Natural killer cell (primary cell): ENCODE data around the gene PLXNA4. TPM values are rescaled to one million over a fixed set of nuclear protein-coding genes. Genes with fewer than 3 reads are reported as not detected.

Experiments used
- ATAC-seq, 3 donors: fragments of 150-1000 bp in 2 of 3; fragments of 200-7000 bp in 1 of 3; cut with Tn5 transposase; 1 replicate in 1 of 3; 2 replicates in 2 of 3; pipeline ENCODE4 v1.10.0; 2021; ENCODE audit warnings: mild to moderate bottlenecking in 2 of 3, moderate library complexity in 2 of 3
- DNase-seq, 2 donors: peaks; one replicate each; pipeline versions ENCODE4 v3.0.0 to v3.0.0-alpha.2; 2013 to 2021; ENCODE audit warnings: mixed read lengths in 1 of 2
- H3K27ac ChIP-seq: one replicate; pipeline ENCODE4 v1.5.1; 2013; ENCODE audit warnings: mild to moderate bottlenecking, low read length
- H3K27me3 ChIP-seq: one replicate; pipeline ENCODE4 v1.6.1; 2013; ENCODE audit warnings: low read length; ENCODE audit not compliant: control insufficient read depth, insufficient read depth
- H3K36me3 ChIP-seq: one replicate; pipeline ENCODE4 v1.6.1; 2013; ENCODE audit warnings: low read length; ENCODE audit not compliant: control insufficient read depth, insufficient read depth
- H3K4me1 ChIP-seq: one replicate; pipeline ENCODE4 v1.6.1; 2013; ENCODE audit warnings: low read length; ENCODE audit not compliant: control insufficient read depth, insufficient read depth
- H3K4me3 ChIP-seq: one replicate; pipeline ENCODE4 v1.5.1; 2013; ENCODE audit warnings: low read length
- H3K9me3 ChIP-seq: one replicate; pipeline ENCODE4 v1.6.1; 2013; ENCODE audit warnings: low read length; ENCODE audit not compliant: control insufficient read depth, insufficient read depth
- H3K27ac Mint-ChIP-seq, 2 donors: one replicate each; pipeline ENCODE4 v1.8.0; 2022; ENCODE audit warnings: mild to moderate bottlenecking in 2 of 2, mixed read lengths in 2 of 2, moderate library complexity in 1 of 2
- H3K27me3 Mint-ChIP-seq, 2 donors: one replicate each; pipeline ENCODE4 v1.8.0; 2022; ENCODE audit warnings: low read depth in 2 of 2, mixed read lengths in 2 of 2
- H3K36me3 Mint-ChIP-seq: one replicate; pipeline ENCODE4 v1.8.0; 2022; ENCODE audit warnings: mixed read lengths
- H3K4me1 Mint-ChIP-seq, 2 donors: one replicate each; pipeline ENCODE4 v1.8.0; 2022; ENCODE audit warnings: mixed read lengths in 2 of 2
- H3K4me3 Mint-ChIP-seq: one replicate; pipeline ENCODE4 v1.8.0; 2022; ENCODE audit warnings: mild to moderate bottlenecking, moderate library complexity, mixed read lengths
- H3K9me3 Mint-ChIP-seq, 2 donors: one replicate each; pipeline ENCODE4 v1.8.0; 2022; ENCODE audit warnings: mixed read lengths in 2 of 2
- WGBS: methylation state at CpG from one replicate; pipeline ENCODE4 v1.1.7; 2013; ENCODE audit warnings: missing lambda C conversion rate; ENCODE audit not compliant: insufficient coverage; 5-methylcytosine and 5-hydroxymethylcytosine counted together
- intact Hi-C: fragments of 100-400 bp; cut with micrococcal nuclease; formaldehyde crosslinking; loops from one replicate; pipeline ENCODE4 v1.14.2; 2022
- total RNA-seq, 4 donors: library from RNA; stranded (reverse); fragments of 120-200 nt in 1 of 4; gene quantifications; one replicate each; pipeline versions ENCODE4 v1.2.3 to v1.2.4, GENCODE V29; 2013 to 2022
- TF ChIP-seq, protein P1 (sequence below): fragments of 200-600 bp; IDR thresholded peaks from one replicate; pipeline ENCODE4 v1.8.0; 2022; ENCODE audit warnings: antibody characterized with exemption

Gene PLXNA4
- total RNA-seq, 3 donors from 2014 or later (not counting 1 experiment from before 2014, with no cell fraction given) = 5.1 to 15.3 (median 10.9) TPM

GRCh38 chr7:132458729-132459128 is 117.5 kb downstream of the PLXNA4 start:
- TF ChIP-seq, protein P1, sequence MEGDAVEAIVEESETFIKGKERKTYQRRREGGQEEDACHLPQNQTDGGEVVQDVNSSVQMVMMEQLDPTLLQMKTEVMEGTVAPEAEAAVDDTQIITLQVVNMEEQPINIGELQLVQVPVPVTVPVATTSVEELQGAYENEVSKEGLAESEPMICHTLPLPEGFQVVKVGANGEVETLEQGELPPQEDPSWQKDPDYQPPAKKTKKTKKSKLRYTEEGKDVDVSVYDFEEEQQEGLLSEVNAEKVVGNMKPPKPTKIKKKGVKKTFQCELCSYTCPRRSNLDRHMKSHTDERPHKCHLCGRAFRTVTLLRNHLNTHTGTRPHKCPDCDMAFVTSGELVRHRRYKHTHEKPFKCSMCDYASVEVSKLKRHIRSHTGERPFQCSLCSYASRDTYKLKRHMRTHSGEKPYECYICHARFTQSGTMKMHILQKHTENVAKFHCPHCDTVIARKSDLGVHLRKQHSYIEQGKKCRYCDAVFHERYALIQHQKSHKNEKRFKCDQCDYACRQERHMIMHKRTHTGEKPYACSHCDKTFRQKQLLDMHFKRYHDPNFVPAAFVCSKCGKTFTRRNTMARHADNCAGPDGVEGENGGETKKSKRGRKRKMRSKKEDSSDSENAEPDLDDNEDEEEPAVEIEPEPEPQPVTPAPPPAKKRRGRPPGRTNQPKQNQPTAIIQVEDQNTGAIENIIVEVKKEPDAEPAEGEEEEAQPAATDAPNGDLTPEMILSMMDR = no peak
- no peaks in the 10 kb centered on the region for H3K9me3 Mint-ChIP-seq
- no peaks in the 10 kb centered on the region for H3K36me3 Mint-ChIP-seq
- H3K9me3 ChIP-seq = no peaks in the 10 kb centered on the region
- peaks cover 64 to 65% of the 10 kb centered on the region in 2 donors for H3K4me1 Mint-ChIP-seq
- ATAC-seq (no peak), DNase-seq (no peak)
- peaks cover 37% of the 10 kb centered on the region for H3K4me1 ChIP-seq
- no peaks in the 10 kb centered on the region for H3K36me3 ChIP-seq
- intact Hi-C loops = no loop called here
- no peaks in the 10 kb centered on the region for H3K27me3 ChIP-seq
- H3K4me3 ChIP-seq = no peak overlapping the region
- no peak overlapping the region for H3K27ac Mint-ChIP-seq
- no peak overlapping the region for H3K4me3 Mint-ChIP-seq
- H3K27me3 Mint-ChIP-seq = peaks cover 0 to 14% of the 10 kb centered on the region in 2 donors
- H3K27ac ChIP-seq = no peak overlapping the region
- 93% methylated on average over 9 of the region's 10 CpGs for WGBS

DNA sequence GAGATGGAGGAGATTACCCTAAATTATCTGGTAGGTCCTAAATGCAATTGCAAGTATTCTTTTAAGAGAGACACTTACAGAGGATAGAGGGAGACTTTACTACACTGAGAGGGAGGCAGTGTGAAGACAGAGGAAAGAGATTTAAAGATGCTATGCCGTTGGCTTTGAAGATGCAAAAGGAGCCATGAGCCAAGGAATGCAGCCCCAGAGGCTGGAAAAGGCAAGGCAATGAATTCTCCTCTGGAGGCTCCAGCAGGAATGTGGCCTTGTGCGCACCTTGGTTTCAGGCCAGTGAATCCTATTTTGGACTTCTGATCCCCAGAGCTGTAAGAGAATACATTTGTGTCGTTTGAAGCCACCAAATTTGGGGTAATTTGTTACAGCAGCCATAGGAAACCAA is 118.6 kb downstream of the PLXNA4 start:
- no peak for ATAC-seq
- no peaks in the 10 kb centered on the region for H3K36me3 Mint-ChIP-seq
- WGBS = 91% methylated on average over 3 of the region's 3 CpGs
- H3K27ac ChIP-seq = no peak overlapping the region
- peak overlapping the region in 1 of 2 donors; percentile 13 for H3K27ac Mint-ChIP-seq
- no peak overlapping the region for H3K4me3 Mint-ChIP-seq
- no peaks in the 10 kb centered on the region for H3K36me3 ChIP-seq
- H3K9me3 Mint-ChIP-seq = no peaks in the 10 kb centered on the region
- no peak for DNase-seq
- H3K4me3 ChIP-seq = no peak overlapping the region
- H3K27me3 Mint-ChIP-seq = peaks cover 0 to 11% of the 10 kb centered on the region in 2 donors
- TF ChIP-seq, protein P1 = no peak
- no peaks in the 10 kb centered on the region for H3K27me3 ChIP-seq
- H3K4me1 ChIP-seq = peaks cover 48% of the 10 kb centered on the region
- intact Hi-C loops = no loop called here
- no peaks in the 10 kb centered on the region for H3K9me3 ChIP-seq
- H3K4me1 Mint-ChIP-seq = peaks cover 70 to 74% of the 10 kb centered on the region in 2 donors

- 88% methylated on average over 7 of the region's 7 CpGs for WGBS
- no peak overlapping the region for H3K4me3 Mint-ChIP-seq
- no peak overlapping the region for H3K27ac Mint-ChIP-seq
- DNase-seq (no peak), ATAC-seq (no peak)
- Histone ChIP-seq H3K9me3 (no peaks in the 10 kb centered on the region), H3K36me3 (no peaks in the 10 kb centered on the region), H3K4me1 (peaks cover 60% of the 10 kb centered on the region), H3K27ac (no peak overlapping the region), H3K27me3 (no peaks in the 10 kb centered on the region), H3K4me3 (no peak overlapping the region)
- peaks cover 74 to 75% of the 10 kb centered on the region in 2 donors for H3K4me1 Mint-ChIP-seq
- peaks cover 0 to 14% of the 10 kb centered on the region in 2 donors for H3K27me3 Mint-ChIP-seq
- TF ChIP-seq, protein P1 = no peak
- no peaks in the 10 kb centered on the region for H3K36me3 Mint-ChIP-seq
- intact Hi-C loops = no loop called here
- H3K9me3 Mint-ChIP-seq = no peaks in the 10 kb centered on the region
These were observed 119.9 kb downstream of the PLXNA4 start for GRCh38 chr7:132456418-132456817.

- Mint-ChIP-seq H3K4me3 (peak overlapping the region; percentile 71), H3K27me3 (peaks cover 0 to 10% of the 10 kb centered on the region in 2 donors), H3K4me1 (peaks cover 74 to 75% of the 10 kb centered on the region in 2 donors), H3K27ac (peak overlapping the region; percentile 94 to 96), H3K9me3 (no peaks in the 10 kb centered on the region), H3K36me3 (no peaks in the 10 kb centered on the region)
- no peaks in the 10 kb centered on the region for H3K27me3 ChIP-seq
- ATAC-seq (peak; percentile 47 to 65 (median 58)), DNase-seq (peak; percentile 25 to 67)
- H3K36me3 ChIP-seq = no peaks in the 10 kb centered on the region
- intact Hi-C loops = no loop called here
- peak overlapping the region; percentile 50 for H3K27ac ChIP-seq
- TF ChIP-seq, protein P1 = no peak
- no peaks in the 10 kb centered on the region for H3K9me3 ChIP-seq
- WGBS = 16% methylated on average over 7 of the region's 9 CpGs
- H3K4me1 ChIP-seq = peaks cover 65% of the 10 kb centered on the region
- no peak overlapping the region for H3K4me3 ChIP-seq
These were observed 120.9 kb downstream of the PLXNA4 start for GRCh38 chr7:132455378-132455777.
